Stimulated activated CD4-positive, alpha-beta T cell treated with anti-CD3 and anti-CD28 coated beads, Interleukin-1b, Interleukin-23, amount 100 ng/mL, for 48 hours (primary cell): Measurements from ENCODE around the gene POLR3G.

ENCODE experiments used
- DNase-seq: peaks from one replicate; pipeline ENCODE4 v3.0.0-alpha.2; 2020

POLR3G gene

GRCh38 chr5:90474235-90475107, at the start of gene POLR3G, which contains the start of gene MBLAC2:
POLR3G (plus strand) TSS chr5:90474864; CDS start chr5:90485568, 10,704 bp downstream.
MBLAC2 (minus strand) TSS chr5:90474771; CDS start chr5:90474292, 479 bp downstream.
- peak; percentile 94 for DNase-seq

DNA sequence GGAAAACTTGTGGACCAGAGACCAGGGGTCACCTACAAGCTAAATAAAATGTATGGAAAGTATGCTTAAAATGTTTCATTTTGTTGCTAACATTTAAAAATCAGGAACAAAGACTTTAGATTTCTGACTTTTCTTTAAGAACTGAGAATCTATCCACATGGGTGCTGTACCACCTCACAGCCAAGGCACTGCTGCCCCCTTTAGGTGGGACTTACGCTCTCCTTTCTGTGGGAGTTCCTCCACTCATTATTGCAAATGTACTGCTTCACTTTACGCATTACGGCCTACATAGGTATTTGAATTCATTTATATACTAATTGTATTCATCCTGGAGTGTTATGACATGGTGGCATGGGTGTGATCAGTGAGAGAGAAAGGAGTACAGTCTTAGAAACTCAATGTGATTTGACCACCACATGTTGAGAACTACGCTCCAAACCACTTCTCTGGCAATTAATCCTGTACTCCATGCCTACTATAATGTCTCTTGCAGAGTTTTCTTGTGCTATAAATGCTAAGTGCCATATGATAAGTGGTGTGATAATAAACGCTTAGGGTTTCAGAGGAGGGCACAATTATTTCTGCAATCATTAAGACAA, 40.4 kb upstream of the POLR3G start:
- DNase-seq: peak; percentile 35

DNA sequence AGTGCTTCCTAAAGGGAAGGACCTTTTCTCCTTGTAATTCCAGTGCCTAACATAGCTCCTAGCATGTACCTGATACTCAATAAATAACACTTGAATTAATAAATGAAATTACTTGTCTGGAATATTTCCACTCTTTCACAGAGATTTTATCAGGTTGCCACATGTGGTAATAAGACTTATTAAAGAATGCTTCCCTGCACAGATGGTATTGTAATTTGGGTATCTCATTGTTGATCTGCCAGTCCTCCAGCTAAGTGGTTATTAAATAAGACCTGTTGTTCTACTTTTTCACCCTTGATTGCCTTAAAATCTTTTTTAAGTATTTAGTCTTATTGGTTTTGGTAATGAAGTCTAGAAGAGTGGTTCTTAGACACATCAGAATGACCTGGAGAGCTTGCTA, 37.0 kb upstream of the POLR3G start:
- DNase-seq: no peak

- no peak for DNase-seq
Measured at GRCh38 chr5:90438100-90438499, 36.6 kb upstream of the POLR3G start.

- no peak for DNase-seq
Measured at GRCh38 chr5:90440644-90441043, 34.0 kb upstream of the POLR3G start.

- no peak for DNase-seq
Measured at GRCh38 chr5:90446961-90447360, 27.7 kb upstream of the POLR3G start.

DNA sequence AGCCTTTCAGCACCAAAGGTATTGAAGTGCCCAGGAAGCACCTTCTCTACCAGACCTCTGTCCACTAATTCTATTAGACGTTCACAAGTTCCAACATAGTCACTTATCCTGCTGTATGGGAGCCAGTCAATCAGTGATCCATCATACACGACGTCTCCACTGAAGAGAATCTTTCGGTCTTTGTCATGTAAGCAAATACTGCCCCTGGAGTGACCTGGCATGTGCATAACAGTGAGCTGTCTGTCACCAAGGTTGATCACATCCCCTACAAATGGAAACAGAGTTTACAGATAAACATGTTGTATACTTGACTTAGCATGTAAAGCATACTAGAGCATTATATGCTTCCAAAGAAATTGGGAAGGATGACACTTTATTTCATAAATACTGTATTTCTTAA, 13.4 kb upstream of the POLR3G start:
- DNase-seq: no peak

- DNase-seq: no peak
Measured at GRCh38 chr5:90472783-90473395, 1.8 kb upstream of the POLR3G start.

- peak; percentile 18 for DNase-seq
Measured at GRCh38 chr5:90473396-90474234, 1.0 kb upstream of the POLR3G start.

DNA sequence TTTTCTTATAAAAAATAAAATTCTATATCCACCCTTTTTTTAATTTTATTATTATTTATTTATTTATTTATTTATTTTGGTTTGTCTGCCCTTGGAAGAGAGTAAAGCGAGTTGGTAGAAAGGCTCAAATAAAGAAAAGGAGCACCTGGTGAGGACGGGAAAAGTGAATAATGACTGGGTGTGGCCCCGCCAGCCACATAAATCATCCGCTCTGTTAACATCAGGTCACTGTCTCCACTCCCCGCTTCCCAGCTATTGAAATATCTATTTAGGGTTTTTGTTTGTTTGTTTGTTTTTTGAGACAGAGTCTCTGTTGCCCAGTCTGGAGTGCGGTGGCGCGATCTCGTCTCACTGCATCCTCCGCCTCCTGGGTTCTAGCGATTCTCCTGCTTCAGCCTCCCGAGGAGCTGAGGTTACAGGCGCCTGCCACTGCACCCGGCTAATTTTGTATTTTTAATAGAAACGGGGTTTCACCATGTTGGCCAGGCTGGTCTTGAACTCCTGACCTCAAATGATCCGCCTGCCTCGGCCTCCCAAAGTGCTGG, 844 bp downstream of the POLR3G start:
- DNase-seq: no peak

GRCh38 chr5:90476391-90476790, 1.7 kb downstream of the POLR3G start:
- DNase-seq: no peak

GRCh38 chr5:90477073-90477472, 2.4 kb downstream of the POLR3G start:
- DNase-seq: no peak

DNA sequence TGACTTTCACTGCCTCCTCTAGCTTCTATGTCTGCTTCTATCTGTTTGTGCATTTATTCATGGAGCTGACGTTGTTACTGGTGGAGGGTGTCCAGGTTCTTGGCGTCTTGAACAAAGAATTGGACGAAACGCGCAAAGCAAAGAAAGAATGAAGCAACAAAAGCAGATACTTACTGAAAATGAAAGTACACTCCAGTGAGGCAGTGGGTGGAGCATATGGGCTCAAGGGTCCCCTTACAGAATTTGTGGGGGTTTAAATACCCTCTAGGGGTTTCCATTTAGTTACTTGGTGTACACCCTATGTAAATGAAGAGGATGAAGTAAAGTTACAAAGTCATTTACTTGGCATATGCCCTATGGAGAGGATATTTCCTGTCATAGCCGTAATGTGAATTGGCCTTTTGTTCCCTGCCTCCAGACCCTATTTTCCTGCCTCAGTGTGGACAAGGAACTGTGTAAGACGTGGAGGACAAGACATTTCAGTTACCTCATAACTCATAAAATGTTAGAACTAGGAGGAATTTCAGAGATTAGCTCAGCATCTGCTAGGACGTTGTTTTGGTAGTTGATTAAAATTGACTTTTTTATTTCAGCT, 3.1 kb downstream of the POLR3G start:
- no peak for DNase-seq

- DNase-seq: no peak
Measured at GRCh38 chr5:90479611-90480385, 5.1 kb downstream of the POLR3G start.

DNA sequence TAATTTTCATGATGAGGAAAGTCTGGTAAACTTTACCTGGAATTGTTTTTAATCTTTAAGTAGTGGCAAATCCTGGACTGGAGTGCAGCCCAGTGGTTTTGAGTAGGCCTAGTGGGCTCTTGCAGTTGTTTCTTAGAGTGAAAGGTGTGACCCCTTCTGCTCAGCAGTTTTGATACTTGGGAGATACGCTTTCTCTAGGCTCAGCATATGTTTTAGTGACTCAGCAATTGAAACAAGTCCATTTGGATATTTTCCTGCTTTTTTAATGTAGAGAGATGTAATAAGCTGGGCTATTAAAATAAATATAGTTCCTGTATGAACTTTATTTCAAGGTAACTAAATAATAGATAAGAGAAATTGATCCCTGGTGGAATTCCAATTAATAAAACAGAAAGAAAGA, 6.0 kb downstream of the POLR3G start:
- DNase-seq: no peak

DNA sequence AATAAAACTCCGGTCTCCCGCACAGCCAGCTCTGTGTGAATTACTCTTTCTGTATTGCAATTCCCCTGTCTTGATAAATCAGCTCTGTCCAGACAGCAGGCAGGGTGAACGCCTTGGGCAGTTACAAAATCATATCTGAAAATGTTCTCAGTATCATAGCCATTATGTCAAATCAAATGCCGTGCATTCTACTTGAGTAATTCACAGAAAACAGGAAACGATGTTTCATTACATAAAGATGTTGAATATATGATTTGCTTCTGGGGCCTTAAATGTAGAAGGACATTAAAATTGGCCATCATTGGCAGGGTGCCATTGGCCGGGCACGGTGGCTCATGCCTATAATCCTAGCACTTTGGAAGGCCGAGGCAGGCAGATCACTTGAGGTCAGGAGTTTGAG, 8.5 kb downstream of the POLR3G start:
- DNase-seq: no peak

- no peak for DNase-seq
Measured at GRCh38 chr5:90484540-90484939, 9.9 kb downstream of the POLR3G start.

DNA sequence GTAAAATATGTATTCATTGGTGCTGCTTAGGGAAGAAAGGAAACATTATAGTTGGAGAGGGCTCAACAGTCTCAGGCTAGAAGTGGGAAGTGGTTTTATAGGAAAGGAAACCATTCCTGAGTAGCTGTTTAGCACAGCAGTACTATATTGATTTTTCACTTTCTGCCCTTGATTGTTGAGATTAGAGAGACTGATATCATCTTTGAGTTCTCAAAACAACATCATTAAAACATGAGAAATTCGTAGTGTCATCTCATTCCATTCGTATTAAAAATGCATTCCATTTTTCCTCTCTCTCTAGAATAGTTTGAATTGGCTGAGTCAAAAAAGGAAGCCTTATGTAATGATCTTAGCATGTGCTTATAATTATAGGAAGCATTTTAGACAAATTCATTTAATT, 14.1 kb downstream of the POLR3G start:
- no peak for DNase-seq

- no peak for DNase-seq
Measured at GRCh38 chr5:90494043-90494442, 19.4 kb downstream of the POLR3G start.

DNA sequence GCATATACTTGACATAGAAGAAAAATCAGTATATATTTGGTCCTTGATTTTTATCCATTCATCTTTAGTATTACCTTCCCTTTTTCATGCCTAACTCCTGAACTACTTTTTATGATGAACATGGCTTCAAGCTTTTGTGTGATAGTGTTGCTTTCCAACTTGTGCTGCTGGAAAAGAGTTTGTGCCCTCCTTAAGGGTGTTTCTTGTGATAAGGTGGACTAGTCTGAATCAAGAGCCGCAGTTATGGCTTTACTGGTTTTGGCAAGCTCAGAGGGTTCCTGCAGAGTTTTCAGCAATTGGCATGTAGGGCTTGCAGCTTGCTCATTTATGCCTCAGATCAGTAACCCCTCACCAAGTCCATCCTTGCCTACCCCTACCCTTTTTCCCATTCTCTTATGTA, 20.5 kb downstream of the POLR3G start:
- DNase-seq: no peak

DNA sequence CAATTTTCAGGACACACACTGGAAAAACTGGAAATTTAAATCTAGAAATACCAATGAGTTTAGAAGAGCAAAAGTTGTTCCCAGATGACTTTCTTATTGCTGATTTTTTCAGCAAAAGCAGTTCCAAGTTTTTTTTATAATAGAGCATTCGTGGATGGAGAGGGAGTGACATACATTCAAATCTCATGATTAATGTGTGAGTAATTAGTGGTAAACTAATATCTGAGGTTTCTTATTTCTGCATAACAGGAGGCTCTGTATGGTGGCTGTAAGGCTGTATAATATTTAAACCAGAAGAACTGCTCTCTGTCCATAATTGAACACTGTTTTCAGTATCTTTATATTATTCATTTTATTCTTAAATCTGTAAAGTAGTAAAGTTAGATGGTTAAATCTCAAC, 28.9 kb downstream of the POLR3G start:
- no peak for DNase-seq
